ENCODE data around the gene NYAP2. TPM values are rescaled to one million over a fixed set of nuclear protein-coding genes. Genes with fewer than 3 reads are reported as not detected.

The NYAP2 gene
- polyA plus RNA-seq (ENCODE audit: insufficient read length in 4 of 4) = under 1 TPM in 1 of 4 donors, not detected in 3; 0.05 TPM

- DNase-seq (ENCODE audit: low read depth in 4 of 4, low spot score in 3 of 4) = no peak
These were observed at the start of gene NYAP2 for GRCh38 chr2:225399504-225399903. TSS of gene NYAP2 (plus strand) at chr2:225399710. CDS start at chr2:225408881, 9,171 bp downstream.

- no peak for DNase-seq (ENCODE audit: low read depth in 4 of 4, low spot score in 3 of 4)
These were observed 45.9 kb upstream of the NYAP2 start for GRCh38 chr2:225353579-225354085.

GRCh38 chr2:225354281-225354774, 45.2 kb upstream of the NYAP2 start:
- DNase-seq (ENCODE audit: low read depth in 4 of 4, low spot score in 3 of 4) = no peak

- DNase-seq (ENCODE audit: low read depth in 4 of 4, low spot score in 3 of 4) = no peak
These were observed 43.7 kb upstream of the NYAP2 start for GRCh38 chr2:225355788-225356187.

- DNase-seq (ENCODE audit: low read depth in 4 of 4, low spot score in 3 of 4) = no peak
These were observed 32.8 kb upstream of the NYAP2 start for GRCh38 chr2:225366731-225367130.

GRCh38 chr2:225367482-225367881, 32.0 kb upstream of the NYAP2 start:
- DNase-seq (ENCODE audit: low read depth in 4 of 4, low spot score in 3 of 4) = no peak

- no peak for DNase-seq (ENCODE audit: low read depth in 4 of 4, low spot score in 3 of 4)
These were observed 20.5 kb upstream of the NYAP2 start for GRCh38 chr2:225378984-225379383.

GRCh38 chr2:225379856-225380255, 19.7 kb upstream of the NYAP2 start:
- DNase-seq (ENCODE audit: low read depth in 4 of 4, low spot score in 3 of 4) = no peak

- no peak for DNase-seq (ENCODE audit: low read depth in 4 of 4, low spot score in 3 of 4)
These were observed 17.9 kb upstream of the NYAP2 start for GRCh38 chr2:225381609-225382008.

GRCh38 chr2:225398372-225398771, 1.1 kb upstream of the NYAP2 start:
- DNase-seq (ENCODE audit: low read depth in 4 of 4, low spot score in 3 of 4) = no peak

GRCh38 chr2:225400060-225400511, 576 bp downstream of the NYAP2 start:
- peak; percentile 15 to 35 (median 27) for DNase-seq (ENCODE audit: low read depth in 4 of 4, low spot score in 3 of 4)

GRCh38 chr2:225400546-225401400, 1.3 kb downstream of the NYAP2 start:
- no peak for DNase-seq (ENCODE audit: low read depth in 4 of 4, low spot score in 3 of 4)

GRCh38 chr2:225402210-225402776, 2.8 kb downstream of the NYAP2 start:
- no peak for DNase-seq (ENCODE audit: low read depth in 4 of 4, low spot score in 3 of 4)

- DNase-seq (ENCODE audit: low read depth in 4 of 4, low spot score in 3 of 4) = no peak
These were observed 11.9 kb downstream of the NYAP2 start for GRCh38 chr2:225411452-225411851.

GRCh38 chr2:225413786-225414185, 14.3 kb downstream of the NYAP2 start:
- no peak for DNase-seq (ENCODE audit: low read depth in 4 of 4, low spot score in 3 of 4)

GRCh38 chr2:225414902-225415301, 15.4 kb downstream of the NYAP2 start:
- no peak for DNase-seq (ENCODE audit: low read depth in 4 of 4, low spot score in 3 of 4)

GRCh38 chr2:225415341-225415740, 15.8 kb downstream of the NYAP2 start:
- no peak for DNase-seq (ENCODE audit: low read depth in 4 of 4, low spot score in 3 of 4)

- no peak for DNase-seq (ENCODE audit: low read depth in 4 of 4, low spot score in 3 of 4)
These were observed 16.3 kb downstream of the NYAP2 start for GRCh38 chr2:225415792-225416191.

GRCh38 chr2:225416616-225417367, 17.3 kb downstream of the NYAP2 start:
- no peak for DNase-seq (ENCODE audit: low read depth in 4 of 4, low spot score in 3 of 4)

GRCh38 chr2:225419033-225419432, 19.5 kb downstream of the NYAP2 start:
- DNase-seq (ENCODE audit: low read depth in 4 of 4, low spot score in 3 of 4) = no peak

GRCh38 chr2:225422145-225422544, 22.6 kb downstream of the NYAP2 start:
- no peak for DNase-seq (ENCODE audit: low read depth in 4 of 4, low spot score in 3 of 4)

Data from right renal pelvis (tissue), 4 donors.